HG03025 (cell line): ENCODE measurements around the gene DNAH11.

Experiments used
- ATAC-seq: cut with Tn5 transposase; IDR thresholded peaks from one replicate; pipeline ENCODE4 v1.9.1; 2021; ENCODE audit warnings: mild to moderate bottlenecking, moderate library complexity; ENCODE audit not compliant: unreplicated experiment, low FRiP score

DNAH11 gene

DNA sequence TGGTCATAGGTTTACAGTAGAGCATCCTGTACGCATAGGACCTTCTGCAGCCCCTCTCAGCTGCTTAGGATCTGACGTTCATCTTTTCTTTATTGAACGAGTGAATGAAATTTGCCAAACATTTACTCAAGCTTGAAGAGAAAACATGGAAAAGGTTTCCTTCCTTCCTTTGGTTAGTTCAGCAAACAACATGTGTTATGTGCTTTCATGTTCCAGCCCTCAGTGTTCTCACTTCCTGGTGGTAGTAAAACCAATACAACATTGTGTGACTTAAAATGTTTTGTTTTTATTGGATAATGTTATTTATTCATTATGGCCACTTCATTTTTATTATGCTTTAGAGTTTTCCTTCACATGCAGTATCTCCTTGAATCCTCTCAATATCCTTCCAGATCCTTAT lies 404.2 kb downstream of the DNAH11 start:
- ATAC-seq, result no peak

DNA sequence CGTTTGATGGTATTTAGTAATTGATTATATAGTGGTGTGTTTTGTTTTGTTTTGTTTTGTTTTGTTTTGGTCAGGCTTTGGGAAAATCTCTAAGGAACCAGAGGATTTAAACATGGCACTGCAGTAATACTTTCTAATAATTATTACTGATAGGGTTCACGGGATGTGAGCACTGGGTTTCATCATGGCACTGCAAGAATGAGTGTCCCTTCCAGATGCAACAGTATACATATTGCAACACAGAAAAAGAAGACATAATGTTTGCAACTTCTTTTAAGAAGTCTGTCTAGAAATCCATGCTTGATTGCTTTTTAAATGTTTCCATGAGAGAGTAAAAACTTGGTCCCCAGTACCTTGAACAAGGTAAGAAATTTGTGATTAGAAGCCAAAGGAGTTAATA lies 405.1 kb downstream of the DNAH11 start:
- ATAC-seq, result no peak

DNA sequence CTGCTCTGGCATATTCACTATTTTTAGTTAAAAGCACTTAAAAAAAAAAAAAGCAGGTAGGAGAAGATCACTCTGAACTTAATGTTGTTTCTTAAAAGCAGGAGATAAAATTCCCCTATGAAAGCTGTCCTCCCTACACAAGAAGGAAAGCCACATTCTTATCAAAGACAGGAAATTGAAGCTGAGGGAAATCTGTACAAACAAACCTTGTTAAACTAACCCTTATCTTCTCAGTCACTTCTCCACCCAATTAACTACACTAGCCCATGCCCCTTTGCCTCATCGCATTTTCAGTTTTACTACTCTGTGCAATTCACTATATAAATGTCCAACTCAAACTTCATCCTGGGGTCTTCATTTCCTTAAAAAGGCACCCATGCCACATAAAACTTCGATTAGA lies 405.5 kb downstream of the DNAH11 start:
- no peak for ATAC-seq

DNA sequence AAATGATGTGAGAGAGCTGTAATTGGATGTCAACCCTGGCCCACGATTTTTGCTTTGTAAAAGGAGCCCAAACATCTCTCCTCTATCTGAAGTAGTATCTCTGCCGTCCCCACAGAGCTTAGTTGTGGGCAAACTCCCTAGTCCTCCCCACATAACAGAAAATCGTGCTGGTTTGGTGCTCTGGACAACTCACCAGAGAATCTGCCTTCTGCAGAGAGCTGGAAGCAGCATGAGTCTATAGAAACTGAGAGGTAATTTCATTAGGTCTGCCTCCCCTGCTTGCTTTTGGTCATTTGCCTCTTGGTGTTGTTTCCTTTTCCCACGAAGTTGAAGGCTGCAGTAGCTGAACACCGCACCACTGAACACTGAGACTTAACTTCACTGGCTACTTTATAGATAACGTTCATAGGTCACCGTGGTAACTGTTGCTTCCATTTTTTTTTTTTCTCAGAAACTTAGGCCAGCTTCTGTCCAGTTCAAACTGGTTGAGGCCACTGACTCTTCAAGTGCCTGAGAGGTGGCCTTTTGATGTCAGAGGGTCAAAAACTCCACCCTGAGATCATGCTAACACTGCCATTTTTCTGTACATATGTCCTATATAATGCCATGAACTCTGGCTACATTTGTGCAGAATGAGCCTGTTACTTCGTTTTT lies 406.2 kb downstream of the DNAH11 start:
- no peak for ATAC-seq
